Uterus (tissue), 4 donors: ENCODE data around the gene PRH2. TPM values are rescaled to one million over a fixed set of nuclear protein-coding genes. Genes with fewer than 3 reads are reported as not detected.

Experiments used
- DNase-seq, 2 donors: peaks; one replicate each; pipeline ENCODE4 v3.0.0-alpha.2; 2019 to 2020
- H3K27ac ChIP-seq, 2 donors: fragments of 200-600 bp; sonication (generic); 1 replicate in 1 of 2; 2 replicates in 1 of 2; pipeline ENCODE4 v1.5.1; 2016 to 2018
- H3K27me3 ChIP-seq, 2 donors: fragments of 200-600 bp; sonication (generic); one replicate each; pipeline ENCODE4 v1.5.1; 2018 to 2019; ENCODE audit warnings: control low read depth in 1 of 2
- H3K36me3 ChIP-seq, 2 donors: fragments of 200-600 bp; sonication (generic); one replicate each; pipeline ENCODE4 v1.5.1; 2019; ENCODE audit warnings: control low read depth in 1 of 2
- H3K4me1 ChIP-seq, 2 donors: fragments of 200-600 bp; sonication (generic); one replicate each; pipeline ENCODE4 v1.5.1; 2018 to 2019; ENCODE audit warnings: control low read depth in 1 of 2
- H3K4me3 ChIP-seq, 2 donors: fragments of 200-600 bp; sonication (generic); 1 replicate in 1 of 2; 2 replicates in 1 of 2; pipeline ENCODE4 v1.5.1; 2018 to 2019; ENCODE audit warnings: mild to moderate bottlenecking in 1 of 2
- H3K9me3 ChIP-seq, 2 donors: fragments of 200-600 bp; sonication (generic); one replicate each; pipeline ENCODE4 v1.5.1; 2019; ENCODE audit warnings: control low read depth in 1 of 2
- CTCF ChIP-seq, 4 experiments: fragments of 200-600 bp in 2 of 4; fragments of 450-650 bp in 2 of 4; sonication (generic) in 2 of 4; IDR thresholded peaks; one replicate each; pipeline ENCODE4 v1.5.1; 2016 to 2019; ENCODE audit warnings: antibody characterized with exemption in 4 of 4, mild to moderate bottlenecking in 2 of 4, moderate library complexity in 1 of 4
- POLR2A ChIP-seq, 2 donors: fragments of 450-650 bp; IDR thresholded peaks; one replicate each; pipeline ENCODE4 v1.6.1; 2016; ENCODE audit warnings: antibody characterized with exemption in 2 of 2, mild to moderate bottlenecking in 1 of 2, moderate library complexity in 1 of 2
- intact Hi-C: fragments of 100-400 bp; cut with DNase I; formaldehyde crosslinking; loops from one replicate; pipeline ENCODE4 v1.15.1; 2023; ENCODE audit warnings: low total_unique reads
- total RNA-seq, 4 donors: library from RNA; depleted of rRNA in 3 of 4; stranded (reverse); fragments of >200 nt in 3 of 4; gene quantifications; one replicate each; pipeline versions ENCODE4 v1.1.0 to v1.2.4, GENCODE V29; 2014 to 2023
- donor health status: DM: yes; HTN: yes; CAD: no.

The PRH2 gene
- total RNA-seq, 4 donors from 2014 or later: not detected

DNA sequence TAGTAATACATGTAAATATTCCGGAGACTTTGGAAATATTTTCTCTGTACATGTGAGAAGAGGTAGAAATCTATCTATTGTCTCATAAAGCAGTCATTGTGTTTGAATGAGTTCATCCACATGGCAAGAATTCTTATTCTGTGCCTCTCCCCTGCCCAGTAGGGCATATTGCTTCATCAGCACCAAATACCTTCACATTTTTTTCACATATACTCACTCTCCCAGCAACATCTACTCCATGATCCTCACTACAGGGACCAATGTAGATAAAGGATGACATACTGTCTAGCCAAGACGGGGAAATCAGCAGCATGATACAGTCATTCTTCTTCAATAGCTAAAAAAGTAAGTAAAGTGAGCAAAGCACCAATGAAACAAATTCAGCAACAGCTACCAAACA is 11.4 kb downstream of the PRH2 start:
- intact Hi-C loops: no loop called here
- no peaks in the 10 kb centered on the region for H3K27me3 ChIP-seq
- H3K27ac ChIP-seq: no peak overlapping the region
- TF ChIP-seq CTCF (IDR thresholded peaks at IDR 0.05) (no peak), POLR2A (IDR thresholded peaks at IDR 0.05) (no peak)
- H3K36me3 ChIP-seq: no peaks in the 10 kb centered on the region
- DNase-seq: no peak
- no peaks in the 10 kb centered on the region for H3K9me3 ChIP-seq
- H3K4me1 ChIP-seq: no peaks in the 10 kb centered on the region
- no peak overlapping the region for H3K4me3 ChIP-seq

GRCh38 chr12:10941369-10941768 is 12.3 kb downstream of the PRH2 start:
- DNase-seq: no peak
- Histone ChIP-seq H3K36me3 (no peaks in the 10 kb centered on the region), H3K4me3 (no peak overlapping the region), H3K9me3 (no peaks in the 10 kb centered on the region), H3K4me1 (no peaks in the 10 kb centered on the region), H3K27me3 (no peaks in the 10 kb centered on the region), H3K27ac (no peak overlapping the region)
- TF ChIP-seq CTCF (IDR thresholded peaks at IDR 0.05) (no peak), POLR2A (IDR thresholded peaks at IDR 0.05) (no peak)
- intact Hi-C loops: no loop called here

GRCh38 chr12:10941916-10942607 is 13.0 kb downstream of the PRH2 start:
- no peak for DNase-seq
- intact Hi-C loops: no loop called here
- TF ChIP-seq CTCF (IDR thresholded peaks at IDR 0.05): no peak
- no peak for TF ChIP-seq POLR2A (IDR thresholded peaks at IDR 0.05)
- Histone ChIP-seq H3K4me3 (no peak overlapping the region), H3K27me3 (no peaks in the 10 kb centered on the region), H3K27ac (no peak overlapping the region), H3K36me3 (no peaks in the 10 kb centered on the region), H3K4me1 (no peaks in the 10 kb centered on the region), H3K9me3 (no peaks in the 10 kb centered on the region)

DNA sequence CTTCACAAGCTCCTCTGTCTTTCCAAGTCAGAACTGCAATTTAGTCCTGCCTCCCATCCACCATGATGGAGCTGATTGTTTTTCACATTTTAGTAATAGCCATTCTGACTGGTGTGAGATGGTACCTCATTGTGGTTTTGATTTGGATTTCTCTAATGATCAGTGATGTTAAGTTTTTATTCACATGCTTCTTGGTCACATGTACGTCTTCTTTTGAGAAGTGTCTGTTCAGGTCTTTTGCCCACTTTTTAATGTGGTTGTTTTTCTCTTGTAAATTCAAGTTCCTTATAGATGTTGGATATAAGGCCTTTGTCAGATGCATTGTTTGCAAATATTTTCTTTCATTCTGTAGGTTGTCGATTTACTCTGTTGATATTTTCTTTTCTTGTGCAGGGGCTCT is 14.1 kb downstream of the PRH2 start:
- H3K4me3 ChIP-seq: no peak overlapping the region
- H3K36me3 ChIP-seq: no peaks in the 10 kb centered on the region
- H3K9me3 ChIP-seq: no peaks in the 10 kb centered on the region
- TF ChIP-seq CTCF (IDR thresholded peaks at IDR 0.05) (no peak), POLR2A (IDR thresholded peaks at IDR 0.05) (no peak)
- no peak for DNase-seq
- H3K4me1 ChIP-seq: no peaks in the 10 kb centered on the region
- intact Hi-C loops: no loop called here
- no peak overlapping the region for H3K27ac ChIP-seq
- H3K27me3 ChIP-seq: no peaks in the 10 kb centered on the region

DNA sequence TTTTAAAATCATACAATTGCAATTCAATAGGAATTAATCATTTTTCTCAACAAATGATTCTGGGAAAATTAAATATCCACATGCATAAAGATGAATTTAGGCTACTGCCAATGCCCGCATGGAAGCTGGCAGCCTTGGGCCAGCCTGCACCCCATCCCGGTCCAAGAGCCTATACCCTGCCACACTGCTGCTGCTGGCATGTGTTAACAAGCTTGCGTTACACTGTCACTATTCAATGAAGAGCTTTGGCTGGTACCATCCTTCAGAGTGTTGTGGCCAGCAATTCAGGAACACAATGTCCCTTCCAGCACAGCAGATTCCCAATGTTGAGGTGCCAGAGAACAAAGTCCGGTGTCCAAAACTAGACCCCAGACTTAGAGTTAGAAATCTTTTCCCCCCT is 23.6 kb downstream of the PRH2 start:
- H3K4me1 ChIP-seq: no peaks in the 10 kb centered on the region
- H3K27me3 ChIP-seq: no peaks in the 10 kb centered on the region
- H3K27ac ChIP-seq: no peak overlapping the region
- DNase-seq: no peak
- no peaks in the 10 kb centered on the region for H3K9me3 ChIP-seq
- no peak for TF ChIP-seq POLR2A (IDR thresholded peaks at IDR 0.05)
- no peak for TF ChIP-seq CTCF (IDR thresholded peaks at IDR 0.05)
- intact Hi-C loops: no loop called here
- no peak overlapping the region for H3K4me3 ChIP-seq
- H3K36me3 ChIP-seq: no peaks in the 10 kb centered on the region
